ENCODE measurements around the gene HTR3A.

HTR3A gene

DNA sequence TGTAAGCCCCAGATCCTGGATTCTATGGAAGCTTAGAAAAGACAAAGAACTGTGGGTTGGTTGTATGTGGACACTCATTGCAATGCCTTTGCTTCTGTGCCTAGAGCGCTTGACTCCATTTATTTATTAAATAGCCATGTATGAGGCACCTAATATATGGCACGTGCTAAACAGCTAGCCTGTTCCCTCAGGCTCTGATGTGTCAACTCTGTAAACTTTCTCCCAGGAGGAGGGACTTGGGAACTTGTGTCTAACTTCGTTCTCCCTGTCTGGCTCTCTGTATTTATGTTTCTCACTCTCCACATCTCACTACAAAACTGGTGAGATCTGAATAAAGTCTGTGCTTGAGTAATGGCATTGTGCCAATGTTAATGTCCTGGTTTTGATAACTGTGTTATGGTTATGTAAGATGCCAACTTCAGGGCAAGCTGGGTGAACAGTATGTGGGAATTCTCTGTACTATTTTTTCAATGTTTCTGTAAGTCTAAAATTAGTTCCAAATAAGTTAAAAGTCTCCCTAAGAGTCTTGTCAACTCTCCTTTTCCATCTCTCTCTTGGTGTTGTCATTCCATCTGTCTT, 50.5 kb downstream of the HTR3A start:
- no peak for FAIRE-seq

DNA sequence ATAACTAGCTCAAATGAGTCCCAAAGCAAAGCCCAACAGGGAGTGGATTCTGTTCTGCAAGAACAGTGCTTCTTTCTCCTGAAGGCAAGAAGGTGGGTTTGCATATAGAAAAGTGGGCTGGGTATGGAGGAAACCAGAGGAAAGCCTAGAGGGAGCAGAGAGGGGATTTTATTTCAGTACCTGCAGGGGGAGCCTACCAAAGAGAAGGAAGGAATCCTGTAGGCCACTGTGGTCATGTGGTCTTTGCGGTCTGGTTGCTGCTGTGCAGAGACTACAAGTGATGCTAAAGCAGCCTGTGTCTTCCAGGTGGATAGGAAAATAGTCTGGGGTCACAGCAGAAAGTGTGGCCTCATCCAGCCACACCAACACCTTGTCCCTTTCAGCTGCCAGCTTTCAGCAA, 51.4 kb downstream of the HTR3A start:
- no peak for FAIRE-seq

DNA sequence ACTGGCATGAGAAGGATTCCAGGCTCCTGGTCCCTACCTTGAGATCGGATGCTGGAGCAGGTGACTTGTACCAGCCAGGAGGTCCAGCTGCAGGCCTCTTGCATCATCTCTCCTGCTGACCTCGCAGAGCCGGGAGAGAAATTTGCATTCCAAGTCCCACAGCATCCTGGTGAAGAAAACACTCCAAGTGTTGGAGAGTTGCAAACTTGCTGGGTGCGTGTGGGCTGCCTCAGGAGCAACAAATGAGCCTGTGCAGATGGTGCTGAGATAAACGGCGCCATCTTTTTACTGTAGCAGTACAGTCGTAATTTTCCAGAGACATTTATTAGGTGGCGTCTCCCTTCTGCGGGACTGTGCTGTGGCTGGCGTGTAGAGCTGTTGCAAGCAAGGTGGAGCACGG, 52.5 kb downstream of the HTR3A start:
- no peak for FAIRE-seq

DNA sequence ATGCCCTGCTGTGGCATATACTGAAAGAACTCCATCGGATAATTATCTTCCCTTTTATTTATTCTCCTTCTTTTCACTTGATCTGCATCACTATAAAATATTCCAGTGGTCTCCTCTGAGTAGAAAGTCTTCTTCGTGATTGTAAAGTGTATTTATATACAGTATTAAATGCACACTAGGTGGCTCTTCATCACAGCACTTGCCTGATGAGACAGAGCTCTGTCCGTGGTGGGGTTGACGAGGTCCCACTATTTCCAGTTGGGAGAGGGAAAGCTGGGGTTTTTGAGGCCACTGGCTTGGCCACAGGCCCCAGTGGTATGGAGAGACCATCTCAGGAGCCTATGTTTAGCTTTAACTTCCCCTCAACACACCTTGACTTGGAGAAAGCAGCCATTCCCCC, 53.0 kb downstream of the HTR3A start:
- FAIRE-seq, result no peak

DNA sequence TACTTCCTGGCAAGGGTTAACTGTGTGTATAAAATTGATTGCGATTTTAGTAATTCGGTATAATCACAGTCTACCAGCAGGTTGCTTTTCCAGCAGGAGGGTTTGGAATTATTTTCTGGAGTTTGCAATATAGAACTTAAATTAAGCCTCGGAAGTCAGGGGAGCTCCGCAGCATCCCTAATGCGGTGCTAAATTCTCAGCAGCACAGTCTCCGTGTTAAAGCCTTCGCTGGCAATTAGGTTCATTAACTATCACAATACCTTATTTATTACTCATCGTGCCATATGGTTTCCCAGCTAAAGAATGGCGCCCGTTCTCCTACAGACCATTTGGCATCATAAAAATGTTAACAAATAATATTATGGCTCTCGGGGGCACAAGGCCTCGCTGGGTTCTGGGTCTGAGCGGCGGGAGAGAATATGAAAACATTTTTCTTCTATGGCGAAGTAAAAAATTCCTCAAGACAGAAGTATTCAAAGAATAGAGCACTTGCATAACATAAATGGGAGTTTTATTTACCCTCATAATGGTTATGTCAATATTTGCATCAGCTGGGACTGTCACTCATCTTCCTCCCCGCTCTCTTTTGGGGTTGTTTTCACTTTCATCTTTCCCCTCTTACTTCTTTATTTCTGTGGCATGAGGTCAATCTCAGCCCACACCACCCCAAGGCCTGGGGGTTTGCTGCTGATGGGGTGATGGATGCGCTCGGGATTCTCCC, 56.5 kb downstream of the HTR3A start:
- FAIRE-seq, result no peak

DNA sequence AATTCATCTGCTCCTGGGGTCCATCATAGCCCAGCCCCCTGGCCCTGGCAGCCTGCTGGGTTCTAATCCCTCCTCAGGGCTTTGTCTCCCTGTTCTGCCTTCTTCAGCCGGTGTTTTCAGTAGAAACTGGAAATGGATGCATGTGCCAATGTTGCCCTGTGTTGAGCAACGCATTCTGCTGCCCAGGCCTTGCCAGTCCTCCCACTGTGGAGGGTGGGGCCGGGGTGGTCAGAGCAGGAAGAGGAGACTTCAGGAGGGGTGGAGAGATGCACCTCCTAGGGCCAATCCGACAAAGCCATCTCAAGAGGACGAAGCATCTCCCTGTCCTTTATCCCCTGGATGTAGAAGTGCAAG, 57.0 kb downstream of the HTR3A start:
- FAIRE-seq, result no peak

DNA sequence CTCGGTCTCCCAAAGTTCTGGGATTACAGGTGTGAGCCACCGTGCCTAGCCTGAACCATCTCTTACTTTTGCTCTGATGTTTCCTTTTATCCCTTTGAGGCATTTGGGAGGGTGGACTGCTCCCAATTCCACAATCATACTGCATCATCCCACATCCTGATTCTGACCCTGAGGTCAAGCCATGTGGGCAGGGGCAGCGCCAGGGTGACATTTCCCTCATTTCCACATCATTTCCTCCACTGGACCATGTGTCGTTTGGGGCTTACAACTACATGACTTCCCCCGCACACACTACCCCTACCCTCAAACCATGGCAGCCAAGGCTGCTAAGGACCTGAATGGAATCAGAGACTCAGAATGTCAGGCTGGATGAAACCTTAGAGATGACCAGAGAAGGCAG, 58.2 kb downstream of the HTR3A start:
- FAIRE-seq, result no peak

DNA sequence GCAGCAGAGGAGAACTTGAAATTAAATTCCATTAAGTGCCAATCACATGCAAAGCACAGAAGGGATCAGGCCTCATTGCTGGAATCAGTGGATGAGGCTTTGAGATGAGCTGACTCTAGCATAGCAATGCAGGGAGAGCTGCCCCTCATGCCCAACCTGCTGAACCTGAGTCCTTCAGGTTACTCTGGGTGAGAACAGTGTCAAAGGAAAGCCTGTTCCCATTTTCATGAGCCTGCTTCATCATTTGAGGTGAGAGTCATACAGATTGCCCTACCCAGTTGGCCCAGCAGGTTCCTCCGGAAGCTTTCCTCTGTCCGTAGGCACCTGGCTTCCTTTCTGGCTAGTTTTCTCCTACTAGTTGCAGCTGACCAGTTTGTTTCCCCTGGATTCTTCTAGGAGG, 58.7 kb downstream of the HTR3A start:
- FAIRE-seq, result no peak

DNA sequence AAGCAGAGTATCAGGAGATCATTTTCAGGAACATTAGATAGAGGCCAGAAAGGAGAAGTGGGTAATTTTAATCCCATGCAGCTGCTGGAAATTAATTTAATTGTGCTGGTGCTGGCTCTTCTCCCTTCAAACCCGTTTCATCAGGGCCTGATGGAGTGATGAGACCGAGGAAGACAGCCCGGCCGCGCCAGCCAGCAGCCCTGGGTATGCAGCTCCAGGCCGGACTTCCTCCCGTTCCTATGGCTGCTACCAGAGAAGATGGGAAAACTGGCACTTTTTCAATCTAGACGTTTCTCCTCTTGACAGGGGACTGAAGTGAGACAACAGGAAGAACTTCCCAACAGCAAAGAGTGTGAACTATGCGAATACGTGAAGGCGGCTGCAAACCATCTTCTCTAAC, 60.0 kb downstream of the HTR3A start:
- FAIRE-seq, result no peak

DNA sequence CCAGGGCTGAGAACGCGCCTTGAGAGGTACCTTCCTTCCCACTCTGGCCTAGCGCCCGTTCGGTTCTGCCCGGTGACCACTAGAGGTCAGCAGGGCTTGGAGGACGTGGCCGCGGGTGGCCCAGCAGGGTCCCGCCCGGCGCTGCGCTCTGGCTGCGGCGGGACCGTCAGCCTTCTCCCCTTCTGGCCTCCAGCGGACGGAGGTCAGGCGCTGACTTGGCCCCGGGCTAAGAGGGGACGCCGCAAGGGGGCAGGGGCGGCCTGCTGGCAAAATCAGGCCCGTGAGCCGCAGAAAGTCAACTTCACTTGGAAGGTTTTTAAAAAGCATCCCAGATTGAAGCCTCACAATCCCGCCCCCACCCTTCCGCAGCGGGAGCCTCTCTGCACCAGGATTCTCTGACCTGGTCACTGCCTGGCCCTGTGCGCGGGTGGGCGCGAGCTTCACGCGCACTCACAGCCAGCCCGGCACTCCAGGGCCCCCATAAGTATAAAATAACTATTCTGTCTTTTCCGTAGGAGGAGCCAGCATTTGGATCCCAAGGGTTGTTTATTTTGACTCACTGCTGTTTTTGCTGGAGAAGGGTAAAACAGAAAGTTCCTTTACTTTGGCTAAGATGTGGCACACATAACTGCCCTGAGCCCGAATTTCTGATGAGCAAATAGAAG, 61.4 kb downstream of the HTR3A start:
- FAIRE-seq, result no peak

DNA sequence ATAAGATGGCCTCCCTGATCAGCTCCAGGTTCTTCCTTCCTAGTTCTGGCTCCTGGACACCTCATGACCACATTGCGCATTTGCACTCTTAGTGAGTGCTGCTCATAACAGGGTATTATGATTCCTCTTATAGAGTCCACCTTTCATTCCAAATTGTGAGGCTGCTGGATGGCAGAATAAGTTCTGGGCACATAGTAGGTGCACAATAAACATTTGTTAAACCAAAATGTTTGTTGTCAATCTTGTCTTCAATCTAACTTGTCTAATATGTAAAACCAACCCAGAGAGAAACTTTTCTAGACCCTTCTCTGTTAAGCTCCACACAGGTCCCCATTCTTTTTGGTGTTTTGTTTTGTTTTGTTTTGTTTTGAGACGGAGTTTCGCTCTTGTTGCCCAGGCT, 62.0 kb downstream of the HTR3A start:
- FAIRE-seq, result no peak

DNA sequence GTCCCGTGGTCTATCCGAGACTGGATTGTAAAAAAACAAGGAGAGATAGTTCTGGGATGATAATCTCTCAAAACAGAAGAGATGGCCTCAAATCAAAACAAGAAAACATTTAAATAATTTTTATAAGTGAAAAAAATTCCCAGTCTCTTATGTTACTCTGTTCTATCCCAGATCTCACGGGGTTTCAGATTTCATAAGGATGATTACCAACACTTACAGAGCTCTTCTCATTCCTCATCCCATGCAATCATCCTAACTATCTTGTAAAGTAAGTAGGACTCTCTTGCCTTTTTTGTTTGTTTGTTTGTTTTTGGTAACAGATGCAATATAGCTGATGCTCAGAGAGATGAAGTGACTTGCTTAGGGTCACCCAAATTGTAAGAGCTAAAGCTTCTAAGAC, 64.6 kb downstream of the HTR3A start:
- FAIRE-seq, result no peak
